ENCODE results near the gene RNF7.

- TF ChIP-seq, protein P1, sequence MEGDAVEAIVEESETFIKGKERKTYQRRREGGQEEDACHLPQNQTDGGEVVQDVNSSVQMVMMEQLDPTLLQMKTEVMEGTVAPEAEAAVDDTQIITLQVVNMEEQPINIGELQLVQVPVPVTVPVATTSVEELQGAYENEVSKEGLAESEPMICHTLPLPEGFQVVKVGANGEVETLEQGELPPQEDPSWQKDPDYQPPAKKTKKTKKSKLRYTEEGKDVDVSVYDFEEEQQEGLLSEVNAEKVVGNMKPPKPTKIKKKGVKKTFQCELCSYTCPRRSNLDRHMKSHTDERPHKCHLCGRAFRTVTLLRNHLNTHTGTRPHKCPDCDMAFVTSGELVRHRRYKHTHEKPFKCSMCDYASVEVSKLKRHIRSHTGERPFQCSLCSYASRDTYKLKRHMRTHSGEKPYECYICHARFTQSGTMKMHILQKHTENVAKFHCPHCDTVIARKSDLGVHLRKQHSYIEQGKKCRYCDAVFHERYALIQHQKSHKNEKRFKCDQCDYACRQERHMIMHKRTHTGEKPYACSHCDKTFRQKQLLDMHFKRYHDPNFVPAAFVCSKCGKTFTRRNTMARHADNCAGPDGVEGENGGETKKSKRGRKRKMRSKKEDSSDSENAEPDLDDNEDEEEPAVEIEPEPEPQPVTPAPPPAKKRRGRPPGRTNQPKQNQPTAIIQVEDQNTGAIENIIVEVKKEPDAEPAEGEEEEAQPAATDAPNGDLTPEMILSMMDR (IDR thresholded peaks at IDR 0.05): no peak
- no peak for TF ChIP-seq POLR2A (IDR thresholded peaks at IDR 0.05)
These were observed 8.9 kb downstream of the RNF7 start for GRCh38 chr3:141746962-141747361.
